B cell (primary cell): ENCODE data around the gene ATP9B.

Source experiments
- CTCF ChIP-seq: fragments of 200-600 bp; IDR thresholded peaks from one replicate; pipeline ENCODE4 v1.8.0; 2022; ENCODE audit warnings: antibody characterized with exemption, mild to moderate bottlenecking
- EZH2 ChIP-seq: IDR thresholded peaks from 2 replicates; pipeline ENCODE4 v1.6.1; 2012; ENCODE audit warnings: borderline replicate concordance, low read depth, mild to moderate bottlenecking, moderate library complexity, low read length; ENCODE audit not compliant: insufficient read depth, poor library complexity, severe bottlenecking

- TF ChIP-seq EZH2 (no peak), CTCF (no peak)
Measured at GRCh38 chr18:79327199-79327721, 258.1 kb downstream of the ATP9B start.
